CD4-positive, alpha-beta T cell treated with Interleukin-4 for 4 hours (primary cell): Measurements from ENCODE around the gene SUCO.

Experiments used
- DNase-seq: peaks from one replicate; pipeline ENCODE4 v3.0.0-alpha.2; 2020

Gene SUCO

GRCh38 chr1:172657586-172657985, 124.6 kb downstream of the SUCO start:
- DNase-seq, result no peak

DNA sequence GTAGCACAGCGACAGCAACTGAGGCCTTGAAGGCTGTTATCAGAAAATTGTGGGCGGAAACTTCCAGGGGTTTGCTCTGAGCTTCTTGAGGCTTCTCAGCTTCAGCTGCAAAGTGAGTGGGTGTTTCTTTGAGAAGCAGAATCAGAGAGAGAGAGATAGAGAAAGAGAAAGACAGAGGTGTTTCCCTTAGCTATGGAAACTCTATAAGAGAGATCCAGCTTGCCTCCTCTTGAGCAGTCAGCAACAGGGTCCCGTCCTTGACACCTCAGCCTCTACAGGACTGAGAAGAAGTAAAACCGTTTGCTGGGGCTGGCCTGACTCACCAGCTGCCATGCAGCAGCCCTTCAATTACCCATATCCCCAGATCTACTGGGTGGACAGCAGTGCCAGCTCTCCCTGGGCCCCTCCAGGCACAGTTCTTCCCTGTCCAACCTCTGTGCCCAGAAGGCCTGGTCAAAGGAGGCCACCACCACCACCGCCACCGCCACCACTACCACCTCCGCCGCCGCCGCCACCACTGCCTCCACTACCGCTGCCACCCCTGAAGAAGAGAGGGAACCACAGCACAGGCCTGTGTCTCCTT, 126.0 kb downstream of the SUCO start, which contains the start of gene FASLG:
Gene FASLG (plus strand): TSS at position 233 of the 583 bp plus-strand sequence. CDS start 99 bp downstream, at position 332.
- DNase-seq, result peak; percentile 69

DNA sequence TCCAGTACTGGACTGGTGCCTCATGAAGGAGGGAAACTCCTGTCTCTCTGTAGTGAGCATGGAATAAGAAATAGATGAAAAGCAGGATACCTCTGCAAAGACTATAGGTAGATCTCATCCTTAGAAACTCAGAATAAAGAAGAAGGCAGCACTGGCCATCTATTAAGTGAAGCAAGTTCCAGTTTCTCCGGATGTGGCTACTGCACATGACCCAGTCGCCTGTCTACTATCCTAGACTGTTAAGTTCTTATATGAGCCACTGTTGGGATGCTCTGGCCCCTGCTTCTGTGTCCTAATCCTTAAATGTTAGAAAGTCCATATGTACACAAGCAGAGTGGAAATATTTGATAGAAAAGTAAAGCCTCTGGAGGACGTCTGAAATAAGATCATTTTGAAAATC, 128.2 kb downstream of the SUCO start:
- no peak for DNase-seq
